DMS53 treated with DMSO at 0.1 percent for 48 hours (cell line): ENCODE measurements around the gene SMIM5.

Source experiments
- DNase-seq: peaks from one replicate; lab custom pipeline; 2025; ENCODE audit not compliant: unreplicated experiment; lab: John Stamatoyannopoulos, UW

SMIM5 gene

GRCh38 chr17:75602644-75603043 is 30.6 kb upstream of the SMIM5 start:
- DNase-seq, result no peak

DNA sequence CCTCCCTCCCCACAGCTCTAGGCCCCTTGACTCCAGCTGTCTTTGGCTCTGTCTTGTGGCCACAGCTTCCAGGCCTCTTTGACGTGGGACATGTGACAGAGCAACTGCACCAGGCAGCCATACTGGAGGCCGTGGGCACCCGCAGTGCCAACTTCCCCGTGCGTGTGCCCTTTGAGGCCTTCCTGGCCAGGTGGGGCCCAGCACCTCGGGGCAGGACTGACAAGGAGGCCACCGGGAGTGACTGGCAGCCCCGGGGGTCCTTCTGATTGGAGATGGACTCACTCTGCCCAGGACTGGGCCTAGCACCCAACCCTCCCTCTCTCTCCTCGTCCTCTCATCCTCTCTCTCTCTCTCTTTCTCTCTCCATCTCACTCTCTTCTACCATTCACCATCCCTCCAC is 30.1 kb upstream of the SMIM5 start:
- DNase-seq, result no peak

GRCh38 chr17:75604034-75604695 is 29.1 kb upstream of the SMIM5 start:
- no peak for DNase-seq

GRCh38 chr17:75605790-75606189 is 27.4 kb upstream of the SMIM5 start:
- no peak for DNase-seq

- DNase-seq, result no peak
These were observed 26.1 kb upstream of the SMIM5 start for GRCh38 chr17:75607086-75607485.

DNA sequence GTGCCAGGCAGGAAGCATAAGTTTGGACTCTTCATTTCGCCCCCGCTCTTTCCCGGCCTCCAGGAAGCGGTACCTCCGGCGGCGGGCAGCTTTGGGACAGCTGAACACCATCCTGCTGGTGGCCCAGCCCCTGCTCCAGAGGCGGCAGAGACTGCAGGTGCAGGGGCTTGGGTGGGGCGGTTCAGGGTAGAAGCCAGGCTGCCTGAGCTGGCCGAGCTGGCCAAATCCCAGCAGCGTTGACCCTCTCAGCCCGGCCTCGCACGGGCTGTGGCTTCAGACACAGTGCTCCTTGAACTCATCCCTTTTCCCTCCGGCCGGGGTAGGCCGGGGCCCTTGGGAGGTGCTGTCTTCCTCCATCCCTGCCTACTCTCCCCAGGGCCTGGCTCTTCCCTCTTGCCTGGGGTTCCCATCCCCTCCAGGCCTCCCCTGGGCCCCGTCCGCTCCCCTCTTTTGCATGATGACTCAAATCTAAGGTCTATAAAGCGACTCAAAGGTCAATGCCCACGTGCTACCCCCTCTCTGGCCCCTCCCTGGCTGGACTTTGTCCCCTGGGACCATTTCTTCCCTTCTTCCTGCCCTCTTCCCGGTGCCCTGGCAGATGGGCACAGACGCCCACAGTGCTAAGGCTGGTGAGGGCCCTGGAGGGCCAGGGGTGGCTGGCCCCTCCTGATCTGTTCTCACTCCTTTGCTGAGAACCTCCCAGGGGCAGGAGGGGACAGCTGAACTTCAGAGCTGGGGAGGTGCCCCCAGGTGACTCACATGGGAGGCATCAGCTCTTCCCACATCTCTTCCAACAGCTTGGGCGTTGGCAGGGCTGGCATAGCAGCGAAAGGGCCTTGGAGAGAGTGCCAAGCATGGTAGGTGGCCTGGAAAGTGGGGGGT is 22.9 kb upstream of the SMIM5 start:
- no peak for DNase-seq

GRCh38 chr17:75611851-75612429 is 21.3 kb upstream of the SMIM5 start:
- DNase-seq, result no peak

- no peak for DNase-seq
These were observed 20.2 kb upstream of the SMIM5 start for GRCh38 chr17:75612906-75613626.

DNA sequence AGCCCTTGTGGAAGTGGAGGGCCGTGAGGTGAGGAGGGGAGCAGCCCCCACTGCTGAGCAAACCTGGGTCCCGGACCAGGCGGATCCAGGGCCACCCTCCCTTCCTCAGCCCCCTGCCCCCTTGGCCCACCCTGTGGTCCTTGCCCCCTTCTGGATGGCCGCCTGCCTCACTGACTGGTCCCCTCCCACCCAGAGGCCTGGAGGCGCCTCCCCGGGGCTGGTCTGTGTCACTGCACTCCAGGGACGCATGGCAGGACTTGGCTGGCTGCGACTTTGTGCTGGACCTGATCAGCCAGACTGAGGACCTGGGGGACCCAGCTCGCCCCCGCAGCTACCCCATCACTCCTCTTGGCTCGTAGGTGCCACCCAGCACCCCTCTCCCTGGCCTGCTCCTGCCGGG is 19.2 kb upstream of the SMIM5 start:
- DNase-seq, result no peak

DNA sequence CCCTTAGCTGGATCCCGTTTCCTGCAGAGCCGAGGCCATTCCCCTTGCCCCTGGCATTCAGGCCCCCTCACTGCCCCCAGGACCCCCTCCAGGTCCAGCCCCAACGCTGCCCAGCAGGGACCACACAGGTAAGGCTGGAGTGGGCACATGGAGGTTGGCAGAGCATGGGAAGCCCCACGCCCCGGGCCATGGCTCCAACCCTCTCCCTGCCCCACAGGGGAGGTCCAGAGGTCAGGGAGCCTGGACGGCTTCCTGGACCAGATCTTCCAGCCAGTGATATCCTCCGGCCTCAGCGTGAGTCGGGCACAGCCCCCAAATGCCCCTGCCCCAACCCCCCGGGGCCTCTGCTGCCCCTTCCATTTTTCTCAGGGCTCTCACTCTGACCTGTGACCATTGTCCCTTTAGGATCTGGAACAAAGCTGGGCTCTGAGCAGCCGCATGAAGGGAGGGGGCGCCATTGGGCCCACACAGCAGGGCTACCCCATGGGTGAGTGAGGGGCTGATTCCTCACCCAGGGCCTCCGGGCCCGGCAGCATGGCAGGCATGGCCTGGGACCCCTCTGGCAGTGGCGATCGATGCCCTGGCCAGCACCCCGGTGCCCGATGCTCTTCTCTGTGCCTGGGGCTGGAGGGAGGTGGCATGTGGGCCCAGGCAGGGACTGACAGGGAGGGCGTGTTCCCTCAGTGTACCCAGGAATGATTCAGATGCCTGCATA is 18.5 kb upstream of the SMIM5 start:
- no peak for DNase-seq

GRCh38 chr17:75615301-75615700 is 17.9 kb upstream of the SMIM5 start:
- no peak for DNase-seq

DNA sequence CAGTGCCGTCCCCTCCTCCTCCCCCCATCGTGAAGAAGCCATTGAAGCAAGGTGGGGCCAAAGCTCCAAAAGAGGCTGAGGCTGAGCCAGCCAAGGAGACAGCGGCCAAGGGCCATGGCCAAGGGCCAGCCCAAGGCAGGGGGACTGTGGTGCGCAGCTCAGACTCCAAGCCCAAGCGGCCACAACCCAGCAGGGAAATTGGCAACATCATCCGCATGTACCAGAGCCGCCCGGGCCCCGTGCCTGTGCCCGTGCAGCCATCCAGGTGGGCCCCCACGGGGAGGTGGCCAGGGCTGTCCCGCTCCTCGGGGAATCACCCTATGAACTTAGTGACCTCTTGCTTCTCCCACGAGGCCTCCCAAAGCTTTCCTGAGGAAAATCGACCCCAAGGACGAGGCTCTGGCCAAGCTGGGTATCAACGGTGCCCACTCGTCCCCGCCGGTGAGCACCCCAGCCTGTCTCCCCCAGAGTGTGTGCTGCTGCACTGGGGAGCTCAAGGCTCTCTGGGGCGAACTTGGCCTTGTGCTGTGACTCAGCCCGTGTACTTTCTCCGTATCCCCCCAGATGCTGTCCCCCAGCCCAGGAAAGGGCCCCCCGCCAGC is 16.6 kb upstream of the SMIM5 start:
- DNase-seq, result no peak

GRCh38 chr17:75617218-75617617 is 16.0 kb upstream of the SMIM5 start:
- DNase-seq, result no peak

DNA sequence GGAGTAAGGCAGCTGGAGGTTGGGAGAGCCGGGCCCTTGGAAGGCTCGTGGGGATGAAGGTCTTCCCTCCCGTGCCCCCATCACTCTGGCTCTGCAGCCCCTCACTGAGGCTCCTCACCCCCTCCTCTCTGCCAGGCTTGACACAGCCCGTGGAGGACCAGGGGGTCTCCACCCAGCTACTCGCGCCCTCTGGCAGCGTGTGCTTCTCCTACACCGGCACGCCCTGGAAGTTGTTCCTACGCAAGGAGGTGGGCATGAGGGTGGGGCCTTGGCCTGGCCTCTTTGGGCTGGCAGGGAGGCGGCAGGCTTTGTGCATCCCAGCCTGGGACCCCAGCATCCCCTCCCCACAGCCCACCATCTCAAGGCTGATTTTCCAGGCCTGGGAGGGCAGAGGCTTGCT is 15.6 kb upstream of the SMIM5 start:
- no peak for DNase-seq

GRCh38 chr17:75619506-75620431 is 13.5 kb upstream of the SMIM5 start:
- DNase-seq, result no peak

DNA sequence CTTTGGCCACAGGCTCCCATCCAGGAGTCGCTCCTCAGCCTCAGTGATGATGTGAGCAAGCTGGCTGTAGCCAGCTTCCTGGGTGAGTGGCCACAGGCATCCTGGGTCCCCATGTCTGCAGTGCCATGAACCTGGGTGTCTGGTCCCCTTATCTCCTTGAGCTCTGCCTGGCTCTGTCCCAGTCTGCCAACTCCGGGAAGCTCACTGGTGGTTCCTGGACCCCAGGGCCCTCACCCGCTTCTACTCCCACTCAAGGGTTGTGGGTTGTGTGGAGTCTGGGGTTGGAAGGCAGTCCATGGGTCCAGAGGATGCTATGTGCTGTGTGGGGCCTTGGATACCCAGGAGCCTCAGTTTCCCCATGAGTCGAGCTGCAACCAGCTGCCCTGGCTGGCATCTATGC is 11.7 kb upstream of the SMIM5 start:
- DNase-seq, result no peak

- DNase-seq, result no peak
These were observed 11.2 kb upstream of the SMIM5 start for GRCh38 chr17:75622076-75622475.

DNA sequence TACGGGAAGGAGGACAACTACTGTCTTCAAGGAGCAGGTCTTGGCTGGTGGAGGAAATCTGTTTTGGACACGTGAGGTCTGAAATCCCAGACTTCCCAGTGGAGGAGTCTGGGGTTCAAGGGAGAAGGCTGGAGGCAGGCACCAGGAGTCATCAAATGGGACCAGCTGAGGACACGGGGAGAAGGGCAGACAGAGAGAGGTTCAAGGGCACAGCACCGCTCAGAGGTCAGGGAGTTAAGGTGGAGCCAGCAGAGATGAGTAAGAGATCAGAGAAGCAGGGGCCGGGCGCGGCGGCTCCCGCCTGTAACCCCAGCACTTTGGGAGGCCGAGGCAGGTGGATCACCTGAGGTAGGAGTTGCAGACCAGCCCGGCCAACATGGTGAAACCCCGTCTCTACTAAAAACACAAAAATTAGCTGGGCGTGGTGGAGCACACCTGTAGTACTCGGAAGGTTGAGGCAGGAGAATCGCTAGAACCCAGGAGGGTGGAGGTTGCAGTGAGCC is 10.4 kb upstream of the SMIM5 start:
- DNase-seq, result no peak

DNA sequence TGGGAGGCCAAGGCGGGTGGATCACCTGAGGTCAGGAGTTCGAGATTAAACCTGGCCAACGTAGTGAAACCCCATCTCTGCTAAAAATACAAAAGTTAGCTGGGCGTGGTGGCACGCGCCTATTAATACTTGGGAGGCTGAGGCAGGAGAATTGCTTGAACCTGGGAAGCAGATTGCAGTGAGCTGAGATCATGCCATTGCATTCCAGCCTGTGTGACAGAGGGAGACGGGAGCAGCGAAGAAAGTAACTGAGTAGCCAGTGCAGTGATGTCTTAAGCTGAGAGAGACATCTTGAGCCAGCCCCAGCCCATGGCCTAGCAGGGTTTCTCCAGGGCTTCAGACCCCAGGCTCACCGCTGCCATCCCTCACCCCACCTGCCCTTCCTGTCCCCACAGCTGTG is 9.8 kb upstream of the SMIM5 start:
- no peak for DNase-seq
